HL-60 (cell line): ENCODE results near the gene USP13.
A peak's percentile ranks its signal among the peaks of the same experiment; 100 is the strongest.
"Not testable (repeated sequence)": the region's sequence is repeated elsewhere in the genome, so short reads cannot be mapped to it uniquely, and the experiment has no call there.

Source experiments
- DNase-seq, 2 experiments: peaks; one replicate each; pipeline ENCODE4 v3.0.0-alpha.2; 2010 to 2020; ENCODE audit warnings: low read depth in 1 of 2, low spot score in 1 of 2
- H3K27ac ChIP-seq: fragments of 250-450 bp; sonication (Bioruptor Pico); replicated peaks from 2 replicates; pipeline ENCODE4 v1.5.1; 2020; ENCODE audit warnings: mild to moderate bottlenecking, moderate library complexity
- H3K27me3 ChIP-seq: fragments of 250-450 bp; sonication (Bioruptor Pico); 2 replicates; pipeline ENCODE4 v1.5.1; 2021; ENCODE audit warnings: mild to moderate bottlenecking, moderate library complexity; ENCODE audit not compliant: insufficient read depth, poor library complexity, severe bottlenecking
- H3K4me3 ChIP-seq: replicated peaks from 2 replicates; pipeline ENCODE4 v1.5.1; 2011; ENCODE audit warnings: mild to moderate bottlenecking, control low read depth, low read length; ENCODE audit not compliant: insufficient read depth
- GABPA ChIP-seq: IDR thresholded peaks from 2 replicates; pipeline ENCODE4 v1.6.1; 2012; ENCODE audit warnings: low read depth
- POLR2AphosphoS5 ChIP-seq: IDR thresholded peaks from 2 replicates; pipeline ENCODE4 v1.6.1; 2012; ENCODE audit warnings: low read depth
- SPI1 ChIP-seq: IDR thresholded peaks from 2 replicates; pipeline ENCODE4 v1.6.1; 2012; ENCODE audit warnings: low read depth, mild to moderate bottlenecking, borderline replicate concordance
- TF ChIP-seq, protein P1 (sequence below): IDR thresholded peaks from one replicate; pipeline ENCODE4 v1.5.1; 2011; ENCODE audit warnings: low read length, control low read depth, inconsistent platforms; ENCODE audit not compliant: insufficient read depth
- TF ChIP-seq, protein P2 (sequence below): IDR thresholded peaks from 2 replicates; pipeline ENCODE4 v1.6.1; 2012; ENCODE audit warnings: low read depth; ENCODE audit not compliant: insufficient replicate concordance

Gene USP13

DNA sequence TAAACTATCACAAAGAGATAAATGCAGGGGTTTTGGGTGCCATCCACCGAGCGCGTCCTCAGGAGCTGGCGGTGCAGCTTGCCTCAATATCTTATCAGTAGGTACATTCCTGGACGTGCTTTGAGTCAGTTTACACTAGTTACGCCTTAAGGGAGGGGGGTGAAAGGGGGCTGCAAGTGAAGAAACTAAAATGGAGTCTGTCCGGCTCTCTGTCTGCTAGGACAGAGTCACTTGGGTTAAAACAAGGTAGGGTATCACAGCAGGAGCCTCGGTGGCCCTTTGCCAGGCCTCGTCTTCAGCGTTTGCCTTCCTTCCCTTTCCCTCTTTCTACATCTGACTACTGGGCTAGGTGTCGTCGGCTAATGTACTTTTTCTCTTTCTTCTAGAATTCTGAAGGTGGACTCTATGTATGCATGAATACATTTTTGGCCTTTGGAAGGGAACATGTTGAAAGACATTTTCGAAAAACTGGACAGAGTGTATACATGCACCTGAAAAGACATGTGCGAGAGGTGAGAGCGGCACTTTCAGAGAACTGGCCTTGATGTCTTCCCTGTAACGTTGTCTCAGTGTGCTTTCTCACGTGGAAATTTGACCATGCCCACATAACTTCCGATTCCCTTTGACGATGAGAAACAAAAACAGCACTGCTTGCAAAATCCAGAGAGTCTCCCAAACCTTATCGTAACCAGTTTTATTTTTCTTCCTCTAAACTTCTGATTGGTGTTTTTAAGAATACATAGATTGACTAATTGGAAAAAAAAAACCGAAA, 28.8 kb downstream of the USP13 start:
- TF ChIP-seq GABPA: no peak
- TF ChIP-seq, protein P1, sequence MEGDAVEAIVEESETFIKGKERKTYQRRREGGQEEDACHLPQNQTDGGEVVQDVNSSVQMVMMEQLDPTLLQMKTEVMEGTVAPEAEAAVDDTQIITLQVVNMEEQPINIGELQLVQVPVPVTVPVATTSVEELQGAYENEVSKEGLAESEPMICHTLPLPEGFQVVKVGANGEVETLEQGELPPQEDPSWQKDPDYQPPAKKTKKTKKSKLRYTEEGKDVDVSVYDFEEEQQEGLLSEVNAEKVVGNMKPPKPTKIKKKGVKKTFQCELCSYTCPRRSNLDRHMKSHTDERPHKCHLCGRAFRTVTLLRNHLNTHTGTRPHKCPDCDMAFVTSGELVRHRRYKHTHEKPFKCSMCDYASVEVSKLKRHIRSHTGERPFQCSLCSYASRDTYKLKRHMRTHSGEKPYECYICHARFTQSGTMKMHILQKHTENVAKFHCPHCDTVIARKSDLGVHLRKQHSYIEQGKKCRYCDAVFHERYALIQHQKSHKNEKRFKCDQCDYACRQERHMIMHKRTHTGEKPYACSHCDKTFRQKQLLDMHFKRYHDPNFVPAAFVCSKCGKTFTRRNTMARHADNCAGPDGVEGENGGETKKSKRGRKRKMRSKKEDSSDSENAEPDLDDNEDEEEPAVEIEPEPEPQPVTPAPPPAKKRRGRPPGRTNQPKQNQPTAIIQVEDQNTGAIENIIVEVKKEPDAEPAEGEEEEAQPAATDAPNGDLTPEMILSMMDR: no peak
- no peak for TF ChIP-seq POLR2AphosphoS5
- TF ChIP-seq, protein P2, sequence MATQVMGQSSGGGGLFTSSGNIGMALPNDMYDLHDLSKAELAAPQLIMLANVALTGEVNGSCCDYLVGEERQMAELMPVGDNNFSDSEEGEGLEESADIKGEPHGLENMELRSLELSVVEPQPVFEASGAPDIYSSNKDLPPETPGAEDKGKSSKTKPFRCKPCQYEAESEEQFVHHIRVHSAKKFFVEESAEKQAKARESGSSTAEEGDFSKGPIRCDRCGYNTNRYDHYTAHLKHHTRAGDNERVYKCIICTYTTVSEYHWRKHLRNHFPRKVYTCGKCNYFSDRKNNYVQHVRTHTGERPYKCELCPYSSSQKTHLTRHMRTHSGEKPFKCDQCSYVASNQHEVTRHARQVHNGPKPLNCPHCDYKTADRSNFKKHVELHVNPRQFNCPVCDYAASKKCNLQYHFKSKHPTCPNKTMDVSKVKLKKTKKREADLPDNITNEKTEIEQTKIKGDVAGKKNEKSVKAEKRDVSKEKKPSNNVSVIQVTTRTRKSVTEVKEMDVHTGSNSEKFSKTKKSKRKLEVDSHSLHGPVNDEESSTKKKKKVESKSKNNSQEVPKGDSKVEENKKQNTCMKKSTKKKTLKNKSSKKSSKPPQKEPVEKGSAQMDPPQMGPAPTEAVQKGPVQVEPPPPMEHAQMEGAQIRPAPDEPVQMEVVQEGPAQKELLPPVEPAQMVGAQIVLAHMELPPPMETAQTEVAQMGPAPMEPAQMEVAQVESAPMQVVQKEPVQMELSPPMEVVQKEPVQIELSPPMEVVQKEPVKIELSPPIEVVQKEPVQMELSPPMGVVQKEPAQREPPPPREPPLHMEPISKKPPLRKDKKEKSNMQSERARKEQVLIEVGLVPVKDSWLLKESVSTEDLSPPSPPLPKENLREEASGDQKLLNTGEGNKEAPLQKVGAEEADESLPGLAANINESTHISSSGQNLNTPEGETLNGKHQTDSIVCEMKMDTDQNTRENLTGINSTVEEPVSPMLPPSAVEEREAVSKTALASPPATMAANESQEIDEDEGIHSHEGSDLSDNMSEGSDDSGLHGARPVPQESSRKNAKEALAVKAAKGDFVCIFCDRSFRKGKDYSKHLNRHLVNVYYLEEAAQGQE: no peak
- no peak for TF ChIP-seq SPI1
- Histone ChIP-seq H3K4me3 (no peak overlapping the region), H3K27me3 (no peaks in the 10 kb centered on the region), H3K27ac (peak overlapping the region; percentile 53)
- DNase-seq: peak in 1 of 2 experiments; percentile 38

DNA sequence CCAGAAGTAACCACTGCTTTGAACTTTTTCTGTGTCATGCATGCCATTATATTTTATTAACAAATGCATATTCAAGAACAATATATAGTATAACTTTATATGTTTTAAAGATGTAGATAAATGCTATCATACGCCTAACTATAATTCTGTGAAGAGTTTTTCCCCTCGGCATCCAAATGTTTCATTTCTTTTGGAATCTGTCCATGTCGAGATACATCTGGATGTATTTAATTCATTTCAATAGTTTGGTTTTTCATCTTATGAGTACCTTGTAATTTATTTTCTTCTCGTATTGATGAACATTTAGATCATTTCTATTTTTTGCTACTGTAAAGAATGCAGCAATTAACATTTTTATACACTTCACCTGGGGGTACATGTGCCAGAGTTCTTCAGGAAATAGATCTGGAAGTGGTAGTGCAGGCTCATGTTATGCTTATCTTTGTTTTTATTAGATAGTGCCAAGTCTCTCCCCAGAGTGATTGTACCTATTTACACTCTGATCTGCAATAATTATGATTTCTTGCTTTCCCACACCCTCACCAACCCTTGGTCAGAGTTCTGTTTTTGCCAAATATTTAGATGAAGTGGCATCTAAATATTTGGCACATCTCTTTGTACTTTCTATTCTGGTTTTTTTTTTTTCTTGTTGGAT, 29.7 kb downstream of the USP13 start:
- no peak for DNase-seq
- Histone ChIP-seq H3K27ac (peak overlapping the region; percentile 33), H3K27me3 (no peaks in the 10 kb centered on the region), H3K4me3 (no peak overlapping the region)
- TF ChIP-seq GABPA: no peak
- TF ChIP-seq POLR2AphosphoS5: no peak
- TF ChIP-seq, protein P1: no peak

DNA sequence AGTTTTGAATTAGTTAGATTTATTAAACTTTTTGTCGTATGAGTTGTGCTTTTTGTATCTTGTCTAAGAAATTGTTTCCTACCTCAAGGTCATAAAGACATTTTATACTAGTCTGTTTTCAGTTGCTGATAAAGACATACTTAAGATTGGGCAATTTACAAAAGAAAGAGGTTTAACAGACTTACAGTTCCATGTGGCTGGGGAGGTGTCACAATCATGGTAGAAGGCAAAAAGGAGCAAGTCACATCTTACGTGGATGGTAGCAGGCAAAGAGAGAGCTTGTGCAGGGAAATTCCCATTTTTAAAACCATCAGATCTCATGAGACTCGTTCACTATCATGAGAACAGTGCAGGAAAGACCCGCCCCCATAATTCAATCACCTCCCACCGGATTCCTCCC, 30.4 kb downstream of the USP13 start:
- peak; percentile 23 to 61 for DNase-seq
- H3K27me3 ChIP-seq, H3K4me3 ChIP-seq: not testable (repeated sequence)
- H3K27ac ChIP-seq: peak overlapping the region; percentile 33

DNA sequence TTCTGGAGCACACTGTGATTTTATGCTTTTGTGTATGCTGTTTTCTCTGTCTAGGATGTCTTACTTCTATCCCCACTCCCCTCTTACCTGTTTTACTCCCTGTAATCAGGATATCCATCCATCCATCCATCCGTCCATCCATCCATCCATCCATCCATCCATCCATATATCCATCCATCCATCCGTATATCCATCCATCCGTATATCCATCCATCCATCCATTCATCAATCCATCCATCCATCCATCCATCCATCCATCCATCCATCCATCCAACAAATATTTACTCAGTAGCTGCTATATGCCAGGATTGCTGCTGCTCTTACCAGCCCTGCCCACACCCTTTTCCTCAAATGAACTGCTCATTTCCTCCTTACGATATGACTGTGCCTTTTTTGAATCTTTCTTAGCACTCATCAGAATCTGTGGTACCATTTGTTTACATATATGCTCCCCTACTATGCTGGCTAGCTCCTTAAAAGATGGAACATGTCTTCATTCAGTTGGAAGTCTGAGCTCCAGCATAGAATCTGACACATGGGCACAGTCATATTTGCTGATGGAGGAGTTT, 35.2 kb downstream of the USP13 start:
- TF ChIP-seq SPI1 (no peak), POLR2AphosphoS5 (no peak), GABPA (no peak)
- TF ChIP-seq, protein P1: no peak
- TF ChIP-seq, protein P2: no peak
- no peak for DNase-seq
- Histone ChIP-seq H3K27me3 (no peaks in the 10 kb centered on the region), H3K27ac (no peak overlapping the region), H3K4me3 (no peak overlapping the region)
